ENCODE results near the gene LMO2. TPM values are rescaled to one million over a fixed set of nuclear protein-coding genes. Genes with fewer than 3 reads are reported as not detected.

LMO2 gene
- total and polyA plus RNA-seq, 12 donors = 3.9 to 16.9 (median 9.8) TPM

DNA sequence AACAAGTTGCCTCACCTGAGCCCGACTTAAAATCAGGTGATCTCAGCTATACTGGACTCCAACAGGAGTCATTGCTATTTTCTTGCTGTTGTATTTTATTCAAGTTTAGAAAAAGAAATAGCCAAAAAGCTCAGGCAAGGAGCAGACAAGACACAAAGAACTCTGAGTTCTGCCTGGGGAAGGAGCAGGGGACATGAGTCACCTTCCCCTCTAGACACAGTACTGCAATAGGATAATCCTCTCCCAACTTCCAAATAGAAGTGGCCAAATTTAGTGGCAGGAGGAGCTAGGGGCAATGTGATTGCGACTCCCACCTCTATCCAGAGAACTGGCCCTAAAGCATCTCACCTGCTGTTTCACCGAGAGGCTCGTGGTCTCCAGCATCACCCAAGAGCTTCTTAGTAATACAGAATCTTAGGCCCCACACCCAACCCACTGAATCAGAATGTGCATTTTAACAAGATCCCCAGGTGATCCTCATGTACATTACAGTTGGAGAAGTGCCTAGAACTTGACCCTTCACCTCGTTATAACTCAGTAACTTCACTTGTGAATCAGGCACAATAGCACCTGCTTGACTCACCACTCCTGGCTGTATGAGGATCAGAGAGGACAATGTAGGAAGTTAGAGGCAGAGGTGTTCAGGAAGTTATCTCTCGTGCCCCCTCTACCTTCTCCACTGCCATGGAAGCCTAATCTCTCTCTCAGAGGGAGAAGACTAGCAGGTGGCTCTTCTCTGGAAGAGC lies 60.8 kb downstream of the LMO2 start:
- no peak overlapping the region for H3K27ac ChIP-seq
- intact Hi-C loops (cut with DNase I) = loop anchor here in 1 of 10 donors (10.0 kb wide), 1 partner anchor 466 kb away; no protein-coding TSS in a partner anchor
- H3K9me3 ChIP-seq = no peaks in the 10 kb centered on the region
- H3K27me3 ChIP-seq = peaks cover 0 to 45% (median 25%) of the 10 kb centered on the region in 7 donors
- WGBS, 2 donors = 66 to 82% methylated on average over 6 of the region's 6 CpGs
- H3K36me3 ChIP-seq = no peaks in the 10 kb centered on the region
- no peak overlapping the region for H3K4me3 ChIP-seq
- ATAC-seq = no peak
- TF ChIP-seq, protein P1, sequence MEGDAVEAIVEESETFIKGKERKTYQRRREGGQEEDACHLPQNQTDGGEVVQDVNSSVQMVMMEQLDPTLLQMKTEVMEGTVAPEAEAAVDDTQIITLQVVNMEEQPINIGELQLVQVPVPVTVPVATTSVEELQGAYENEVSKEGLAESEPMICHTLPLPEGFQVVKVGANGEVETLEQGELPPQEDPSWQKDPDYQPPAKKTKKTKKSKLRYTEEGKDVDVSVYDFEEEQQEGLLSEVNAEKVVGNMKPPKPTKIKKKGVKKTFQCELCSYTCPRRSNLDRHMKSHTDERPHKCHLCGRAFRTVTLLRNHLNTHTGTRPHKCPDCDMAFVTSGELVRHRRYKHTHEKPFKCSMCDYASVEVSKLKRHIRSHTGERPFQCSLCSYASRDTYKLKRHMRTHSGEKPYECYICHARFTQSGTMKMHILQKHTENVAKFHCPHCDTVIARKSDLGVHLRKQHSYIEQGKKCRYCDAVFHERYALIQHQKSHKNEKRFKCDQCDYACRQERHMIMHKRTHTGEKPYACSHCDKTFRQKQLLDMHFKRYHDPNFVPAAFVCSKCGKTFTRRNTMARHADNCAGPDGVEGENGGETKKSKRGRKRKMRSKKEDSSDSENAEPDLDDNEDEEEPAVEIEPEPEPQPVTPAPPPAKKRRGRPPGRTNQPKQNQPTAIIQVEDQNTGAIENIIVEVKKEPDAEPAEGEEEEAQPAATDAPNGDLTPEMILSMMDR (IDR thresholded peaks at IDR 0.05) = no peak
- H3K4me1 ChIP-seq = peaks cover 4 to 12% (median 9%) of the 10 kb centered on the region in 9 donors
- no peak for DNase-seq

DNA sequence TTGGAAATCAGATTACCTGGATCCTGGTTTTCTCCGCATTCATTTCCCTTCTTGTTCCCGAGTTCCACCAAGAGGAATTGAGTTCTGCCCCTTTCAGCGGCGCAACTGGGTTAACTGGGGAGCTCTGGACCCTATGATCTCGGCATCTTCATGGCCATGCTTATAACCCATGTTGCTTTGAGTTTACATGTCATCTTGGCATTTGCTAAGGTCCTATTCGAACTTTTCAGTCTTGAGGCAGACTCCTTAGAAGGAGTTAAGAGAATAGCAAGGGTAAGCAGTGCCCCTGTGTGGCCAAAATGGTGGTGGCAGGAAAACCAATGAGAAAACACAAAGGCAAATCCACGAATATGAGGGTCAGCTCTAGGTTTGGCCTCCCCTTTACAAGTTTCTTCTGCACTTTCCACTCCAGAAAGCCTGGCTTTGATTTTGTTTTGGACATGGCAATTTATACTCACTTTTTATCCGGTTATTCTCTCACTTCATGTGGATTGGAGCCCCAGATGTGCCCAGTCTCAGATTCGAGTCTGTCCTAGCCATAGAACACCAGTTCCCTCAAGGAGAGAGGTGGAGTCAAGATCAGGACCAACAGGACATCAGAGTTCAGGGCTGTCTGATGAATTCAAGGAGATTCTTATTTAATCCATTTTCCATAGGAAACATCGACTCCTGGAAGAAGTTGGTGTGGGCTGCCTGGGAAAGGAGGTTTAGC lies 62.3 kb downstream of the LMO2 start:
- DNase-seq = peak; percentile 24 to 57
- 19 to 20% methylated on average over 10 of the region's 10 CpGs for WGBS, 2 donors
- Histone ChIP-seq H3K4me1 (peaks cover 4 to 12% (median 9%) of the 10 kb centered on the region in 9 donors), H3K27me3 (peaks cover 0 to 47% (median 32%) of the 10 kb centered on the region in 7 donors), H3K36me3 (no peaks in the 10 kb centered on the region), H3K9me3 (no peaks in the 10 kb centered on the region), H3K27ac (no peak overlapping the region), H3K4me3 (peak overlapping the region; percentile 19 to 61 (median 48))
- intact Hi-C loops (cut with DNase I) = loop anchor here in 9 of 10 donors (1.0 to 10.0 kb wide), 10 partner anchors 21 to 865 kb away; partner anchors contain the start of gene KIAA1549L (in 1 of the 9)
- ATAC-seq = peak; percentile 76 to 89 (median 85)
- TF ChIP-seq, protein P1 (IDR thresholded peaks at IDR 0.05) = peak; percentile 61 to 84 (median 76)

DNA sequence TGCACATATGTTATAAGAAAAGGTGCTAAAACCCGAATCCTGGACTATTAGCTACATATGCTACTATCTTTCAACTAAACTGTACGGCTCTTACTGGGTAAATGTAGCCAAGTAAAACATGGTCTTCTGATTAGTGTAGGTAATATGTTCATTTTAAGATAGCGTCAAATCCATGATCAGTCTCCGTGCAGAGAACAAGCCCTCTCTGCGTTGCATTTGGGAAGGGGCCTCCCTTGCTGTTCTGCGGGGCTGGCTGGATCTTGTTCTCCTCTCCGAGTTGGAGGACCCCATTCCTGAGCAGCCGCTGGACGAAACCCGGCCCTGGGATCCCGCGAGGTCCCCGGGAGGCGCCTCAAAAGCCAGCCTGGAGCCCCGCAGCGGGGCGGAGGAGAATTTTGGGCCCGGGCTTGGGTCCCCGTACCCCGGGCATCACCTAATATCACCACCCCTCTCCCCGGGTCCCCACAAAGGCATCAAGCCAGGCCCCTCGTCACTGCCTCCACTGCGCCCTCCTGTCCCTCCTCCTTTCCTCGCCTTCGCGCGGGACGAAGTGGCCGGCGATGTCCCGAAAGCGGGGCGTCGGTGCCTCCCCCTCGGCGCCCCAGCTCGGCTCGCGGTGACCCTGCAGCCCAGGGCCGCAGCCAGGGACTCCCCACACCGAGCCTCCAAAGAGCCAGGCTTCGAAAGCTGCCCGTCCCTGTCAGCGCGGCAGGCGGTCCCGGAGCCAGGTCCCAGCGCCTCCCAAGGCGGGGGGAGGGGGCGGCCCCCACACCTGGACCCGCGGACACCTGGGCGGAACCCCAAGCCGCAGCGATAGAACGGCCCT lies 63.1 kb downstream of the LMO2 start:
- intact Hi-C loops (cut with DNase I) = loop anchor here in 8 of 10 donors (1.0 to 10.0 kb wide), 10 partner anchors 20 to 864 kb away; partner anchors contain the start of gene KIAA1549L (in 1 of the 8)
- 9 to 10% methylated on average over 56 of the region's 56 CpGs for WGBS, 2 donors
- Histone ChIP-seq H3K4me3 (peak overlapping the region; percentile 19 to 61 (median 48)), H3K4me1 (peaks cover 4 to 12% (median 9%) of the 10 kb centered on the region in 9 donors), H3K9me3 (no peaks in the 10 kb centered on the region), H3K27ac (no peak overlapping the region), H3K36me3 (no peaks in the 10 kb centered on the region), H3K27me3 (peaks cover 0 to 53% (median 34%) of the 10 kb centered on the region in 7 donors)
- ATAC-seq (peak; percentile 30 to 71 (median 58)), DNase-seq (no peak)
- TF ChIP-seq, protein P1 (IDR thresholded peaks at IDR 0.05) = no peak

Data from heart right ventricle (tissue), 16 donors.